ENCODE measurements around the gene CALY. TPM values are rescaled to one million over a fixed set of nuclear protein-coding genes. Genes with fewer than 3 reads are reported as not detected.

CALY gene
- polyA plus RNA-seq, 3 donors = 0.20 to 0.25 (median 0.24) TPM

- DNase-seq = no peak
Measured at GRCh38 chr10:133289761-133290160, 46.9 kb downstream of the CALY start.

- DNase-seq = no peak
Measured at GRCh38 chr10:133287832-133288500, 48.7 kb downstream of the CALY start.

- no peak for DNase-seq
Measured at GRCh38 chr10:133286366-133286765, 50.3 kb downstream of the CALY start.

GRCh38 chr10:133285217-133285616, 51.5 kb downstream of the CALY start:
- DNase-seq = no peak

DNA sequence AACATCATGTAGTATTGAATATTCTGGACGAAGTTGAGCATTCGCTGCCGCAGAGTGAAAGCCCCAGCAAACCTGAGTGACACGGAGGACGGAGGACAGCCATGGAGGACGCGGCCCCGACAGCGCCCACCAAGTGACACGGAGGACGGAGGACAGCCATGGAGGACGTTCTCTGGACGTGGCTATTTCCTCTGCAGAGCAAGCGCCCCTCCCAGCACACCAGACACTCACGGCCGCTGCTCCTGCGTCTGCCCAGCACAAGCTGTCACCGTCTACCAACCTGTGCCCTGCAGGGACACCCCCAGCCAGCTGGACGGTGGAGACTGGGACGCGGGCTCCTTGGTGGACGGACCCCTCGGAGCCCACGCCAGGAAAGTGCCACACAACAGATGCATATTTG, 52.8 kb downstream of the CALY start:
- no peak for DNase-seq

DNA sequence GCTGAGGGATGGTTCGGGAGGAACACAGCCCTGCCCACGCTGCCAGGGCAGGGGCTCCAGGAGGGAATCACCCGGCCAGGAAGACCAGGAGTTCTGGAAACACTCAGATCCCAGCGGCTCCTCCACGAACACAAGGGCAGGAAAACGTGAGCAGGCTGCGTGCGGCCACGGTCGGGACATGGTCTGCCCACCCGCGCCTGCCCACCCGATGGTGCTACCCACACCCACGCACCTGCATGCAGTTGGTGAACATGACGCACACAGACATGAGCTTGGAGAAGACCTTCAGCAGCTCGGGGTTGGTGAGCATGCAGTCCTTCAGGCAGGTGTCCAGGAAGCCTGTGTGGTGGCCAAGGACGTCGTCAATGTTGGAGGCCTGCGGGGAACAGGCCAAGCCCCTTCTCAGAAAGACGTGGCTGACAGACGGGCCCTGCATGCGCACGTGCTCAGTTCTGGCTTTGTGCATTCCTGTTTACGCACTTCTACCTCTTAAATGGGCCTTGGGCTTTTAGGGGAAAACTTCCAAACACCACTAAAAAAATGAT, 53.8 kb downstream of the CALY start:
- DNase-seq = no peak

GRCh38 chr10:133281628-133282372, 54.9 kb downstream of the CALY start:
- DNase-seq = no peak

- no peak for DNase-seq
Measured at GRCh38 chr10:133281084-133281483, 55.6 kb downstream of the CALY start.

DNA sequence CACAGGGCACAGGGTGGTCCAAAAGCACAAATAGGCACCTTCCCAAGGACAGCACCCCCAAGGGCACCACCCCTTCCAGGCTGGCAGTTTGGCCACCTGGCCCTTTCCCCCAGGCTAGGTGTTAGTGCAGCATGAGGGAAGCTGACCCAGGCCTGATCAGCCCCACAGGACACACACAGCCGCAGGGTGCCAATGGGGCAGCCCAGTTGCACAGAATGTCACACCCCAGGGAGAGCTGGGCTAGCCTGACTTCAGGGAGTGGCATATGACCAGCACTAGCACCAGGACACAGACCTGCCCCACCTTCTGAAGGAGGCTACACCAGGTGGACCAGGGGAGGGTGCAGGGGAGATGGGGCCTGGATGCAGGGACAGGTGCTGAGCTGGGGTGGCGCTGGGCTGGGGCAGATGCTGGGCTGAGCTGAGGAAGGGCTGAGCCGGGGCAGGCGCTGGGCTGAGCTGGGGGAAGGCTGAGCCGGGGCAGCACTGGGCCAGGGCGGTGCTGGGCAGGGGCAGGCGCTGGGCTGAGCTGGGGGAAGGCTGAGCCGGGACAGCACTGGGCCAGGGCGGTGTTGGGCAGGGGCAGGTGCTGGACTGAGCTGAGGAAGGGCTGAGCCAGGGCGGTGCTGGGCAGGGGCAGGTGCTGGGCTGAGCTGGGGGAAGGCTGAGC, 56.2 kb downstream of the CALY start:
- no peak for DNase-seq

GRCh38 chr10:133279326-133280226, 57.1 kb downstream of the CALY start:
- DNase-seq = no peak

- peak; percentile 55 for DNase-seq
Measured at GRCh38 chr10:133278577-133279265, 58.0 kb downstream of the CALY start.

- DNase-seq = no peak
Measured at GRCh38 chr10:133277993-133278576, 58.6 kb downstream of the CALY start.

DNA sequence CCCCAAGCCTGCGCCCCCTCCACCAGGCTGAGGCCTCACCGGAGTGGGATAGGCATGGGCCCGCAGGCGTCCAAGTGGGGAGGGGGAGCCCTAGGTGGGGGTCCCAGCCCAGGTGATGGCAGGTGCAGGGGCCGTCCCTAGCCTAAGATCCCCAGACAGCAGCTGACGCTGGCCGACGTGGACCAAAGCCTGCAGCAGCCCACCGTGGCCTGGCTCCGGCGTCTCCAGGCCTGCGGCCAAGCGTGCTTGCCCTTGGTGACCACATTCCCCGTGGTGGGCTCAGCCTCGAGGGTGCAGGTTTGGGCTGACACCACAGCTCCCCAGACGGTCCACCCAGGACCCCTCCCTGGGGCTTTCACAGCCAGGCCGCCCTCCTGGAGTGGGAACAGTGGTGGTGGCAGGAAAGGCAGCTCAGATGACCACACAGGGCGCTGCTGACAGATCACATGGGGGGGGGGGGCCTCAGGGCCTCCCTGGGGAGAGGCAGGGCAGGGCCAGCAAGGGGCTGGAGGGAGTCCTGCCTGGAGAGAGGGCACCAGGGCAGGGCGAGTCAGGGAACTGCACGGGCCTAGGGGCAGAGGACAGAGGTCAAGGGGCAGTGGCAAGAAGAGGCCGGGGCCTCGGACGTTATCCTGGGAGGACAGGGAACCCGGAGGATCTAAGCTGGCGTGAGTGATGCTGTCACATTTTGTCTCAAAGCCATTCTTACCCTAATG, 59.3 kb downstream of the CALY start:
- DNase-seq = no peak

DNA sequence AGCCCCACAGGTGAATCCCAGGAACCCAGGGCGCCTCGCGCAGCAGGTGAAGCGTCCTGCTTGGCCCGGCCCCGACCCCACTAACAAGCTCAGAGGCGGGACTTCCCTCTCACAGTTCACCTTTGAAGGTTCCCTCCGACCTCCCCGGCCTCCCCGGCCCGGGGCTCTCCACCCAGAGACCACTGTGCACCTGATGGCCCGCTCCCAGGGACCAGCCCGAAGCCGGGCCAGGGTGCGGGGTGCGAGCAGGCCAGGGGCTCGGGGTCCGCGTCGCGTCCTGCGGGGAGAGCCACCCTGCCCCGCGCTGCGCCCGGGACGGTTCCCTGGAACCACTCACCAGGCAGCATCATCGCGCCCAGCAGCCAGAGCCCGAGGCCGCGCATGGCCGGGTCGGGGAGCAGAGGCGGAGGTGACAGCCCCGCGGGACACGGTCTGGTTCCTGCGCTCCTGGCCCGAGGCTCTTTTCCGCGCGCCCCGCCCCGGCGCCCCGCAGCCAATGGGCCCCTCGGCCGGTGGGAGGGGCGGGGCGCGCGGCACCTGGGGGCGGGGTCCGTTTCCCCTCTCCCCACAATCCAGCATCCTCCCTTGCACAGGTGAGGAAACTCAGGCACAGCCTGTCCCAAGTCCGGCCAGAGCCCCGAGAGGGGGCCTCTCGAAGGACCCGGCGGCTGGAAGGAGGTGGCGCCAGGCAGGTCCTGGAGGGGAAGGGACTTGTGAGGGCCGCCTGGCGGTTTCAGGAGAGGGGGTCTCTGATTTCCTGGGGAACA, 60.1 kb downstream of the CALY start, which contains the start of gene ADAM8:
ADAM8 (minus strand) TSS at position 434 of the 767 bp plus-strand sequence; CDS start at position 383, 51 bp downstream.
- peak; percentile 37 for DNase-seq

DNA sequence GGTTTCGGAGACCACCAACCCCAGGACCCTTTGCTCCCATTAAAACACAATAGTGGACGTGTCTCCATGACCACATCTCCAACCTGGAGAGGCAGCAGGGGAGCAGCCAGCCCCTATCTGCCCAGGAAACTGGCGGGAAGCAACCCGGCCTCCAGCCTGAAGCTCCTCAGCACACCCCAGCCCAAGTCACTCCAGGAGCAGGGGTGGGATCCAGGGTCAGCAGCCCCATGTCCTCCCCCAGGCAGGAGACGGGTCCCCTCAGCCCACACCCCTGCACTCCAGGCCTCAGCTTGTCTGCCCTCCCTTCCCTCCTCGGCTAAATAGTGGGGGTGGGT, 60.6 kb downstream of the CALY start:
- DNase-seq = no peak

DNA sequence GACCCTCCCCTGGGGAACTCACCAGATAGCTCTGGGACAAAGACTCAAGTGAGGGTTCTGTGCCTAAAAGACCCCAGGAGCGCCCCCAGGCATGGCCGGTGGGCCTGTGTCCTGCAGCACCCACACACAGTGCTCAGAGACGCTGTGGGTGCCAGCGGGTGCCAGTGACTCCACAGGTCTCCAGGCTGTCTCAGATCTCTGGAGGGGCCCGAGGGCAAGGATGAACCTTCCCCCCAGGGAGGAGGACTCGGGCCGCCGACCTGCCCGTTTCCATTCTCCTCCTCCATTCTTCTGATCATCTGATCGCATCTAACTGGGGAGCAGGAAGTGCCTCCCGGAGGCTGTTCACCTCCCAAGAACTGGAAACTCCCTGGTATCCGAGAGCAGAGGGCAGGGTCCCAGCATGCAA, 61.0 kb downstream of the CALY start:
- DNase-seq = no peak

- DNase-seq = no peak
Measured at GRCh38 chr10:133274751-133275683, 61.7 kb downstream of the CALY start.

Data from renal pelvis (tissue), 4 donors.